ENCODE results near the gene C4orf17. TPM values are rescaled to one million over a fixed set of nuclear protein-coding genes. Genes with fewer than 3 reads are reported as not detected.

Gene C4orf17
- total RNA-seq, 1 donor from 2014 or later: not detected

Other genes starting within 250 kb of the C4orf17 start
- gene ADH1A, start 220.0 kb upstream of the C4orf17 start, total RNA-seq: not detected in 2 replicates
- not detected in 2 replicates for gene ADH1B, start 189.6 kb upstream of the C4orf17 start, total RNA-seq
- gene ADH1C, start 158.3 kb upstream of the C4orf17 start, total RNA-seq: not detected in 2 replicates
- not detected in 2 replicates for gene ADH7, start 75.7 kb upstream of the C4orf17 start, total RNA-seq
- gene TRMT10A, start 53.0 kb downstream of the C4orf17 start, total RNA-seq: 7.2 and 8.5 TPM in 2 replicates
- 0.66 TPM in 1 of 2 replicates, not detected in the other for gene MTTP, start 63.8 kb downstream of the C4orf17 start, total RNA-seq
- gene C4orf54, start 146.8 kb downstream of the C4orf17 start, total RNA-seq: not detected in 2 replicates